Limb (tissue), 2 donors: ENCODE data around the gene SLC7A10.

Experiments used
- DNase-seq, 2 donors: peaks; one replicate each; pipeline ENCODE4 v3.0.0-alpha.2; 2016; ENCODE audit errors: extremely low spot score in 2 of 2

The SLC7A10 gene

GRCh38 chr19:33255781-33256180 is 30.1 kb upstream of the SLC7A10 start:
- no peak for DNase-seq

DNA sequence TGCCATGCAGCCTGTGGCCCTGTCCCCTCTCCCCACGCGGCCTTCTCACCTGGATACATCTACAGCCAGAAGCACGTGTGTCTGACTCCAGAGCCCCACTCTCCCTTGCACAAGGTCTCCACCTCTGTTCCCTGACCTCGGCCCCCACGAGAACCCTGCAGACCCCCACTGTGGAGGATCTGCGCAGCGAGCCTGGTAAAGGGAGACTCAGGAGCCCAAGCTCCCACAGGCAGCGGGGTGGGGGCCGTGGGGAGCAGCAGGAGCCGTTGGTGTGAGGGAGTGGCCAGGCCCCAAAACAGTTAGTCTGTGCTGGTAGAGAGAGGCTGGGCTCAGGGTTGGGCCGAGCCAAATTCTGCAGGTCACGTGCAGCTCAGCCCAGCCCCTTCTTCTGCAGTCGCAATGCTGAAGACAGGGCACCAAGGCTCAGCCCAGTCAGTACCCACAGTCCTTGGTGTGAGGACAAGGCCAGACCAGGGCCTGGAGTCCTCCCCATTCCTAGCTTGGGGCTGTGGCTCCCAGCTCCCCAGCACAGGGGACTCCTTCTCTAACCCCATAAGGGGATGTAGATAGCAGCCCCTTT is 28.7 kb upstream of the SLC7A10 start:
- DNase-seq = no peak

DNA sequence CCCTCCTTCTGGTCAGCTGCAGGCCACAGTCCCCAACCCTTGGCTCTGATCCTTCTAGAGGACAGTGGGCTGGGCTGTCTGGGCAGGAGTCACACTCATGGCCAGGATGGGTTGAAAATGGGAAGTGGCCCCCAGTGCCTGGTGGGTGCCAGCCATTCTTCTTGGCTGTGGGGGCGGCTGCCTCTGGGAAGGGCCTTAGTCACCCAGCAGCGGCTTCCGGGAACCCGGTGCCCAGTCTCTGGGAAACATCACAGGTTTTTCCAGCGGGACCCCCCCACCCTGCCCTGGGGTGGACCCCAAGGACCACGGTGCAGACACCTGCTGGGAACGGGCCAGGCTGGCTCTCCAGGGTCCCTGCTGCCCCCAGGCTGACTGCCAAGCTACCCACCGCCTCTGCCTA is 27.3 kb upstream of the SLC7A10 start:
- DNase-seq = no peak

- DNase-seq = no peak
These were observed 26.8 kb upstream of the SLC7A10 start for GRCh38 chr19:33252418-33252962.

DNA sequence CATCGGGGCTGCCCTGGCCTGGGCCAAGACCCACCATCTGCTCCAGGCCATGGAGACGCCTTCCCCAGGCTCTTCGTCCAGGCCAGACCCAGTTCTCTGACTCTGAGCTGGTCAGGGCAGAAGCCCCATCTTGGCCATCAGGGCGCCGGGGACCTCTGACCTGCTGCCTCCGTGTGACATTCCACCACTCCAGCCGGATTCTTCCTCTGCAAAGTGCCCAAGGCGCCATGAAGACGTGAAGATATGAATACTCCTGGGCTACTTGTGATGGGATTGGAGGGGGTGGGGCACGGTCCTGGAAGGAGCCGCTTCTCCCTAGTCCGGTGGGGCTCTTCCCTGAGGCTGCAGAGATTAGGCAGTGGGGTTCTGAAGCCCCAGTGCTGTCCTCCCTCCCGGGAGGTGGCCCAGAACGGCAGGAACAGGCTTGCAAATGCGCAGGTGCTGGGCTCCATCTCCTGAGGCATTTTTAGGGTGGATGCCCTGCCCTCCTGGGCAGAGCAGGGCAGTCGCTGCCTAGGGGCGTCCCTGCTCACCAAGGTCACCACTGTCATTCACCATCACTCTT is 26.0 kb upstream of the SLC7A10 start:
- DNase-seq = no peak

GRCh38 chr19:33251076-33251475 is 25.4 kb upstream of the SLC7A10 start:
- no peak for DNase-seq

GRCh38 chr19:33250500-33250899 is 24.9 kb upstream of the SLC7A10 start:
- DNase-seq = no peak

GRCh38 chr19:33249740-33250366 is 24.2 kb upstream of the SLC7A10 start:
- no peak for DNase-seq

DNA sequence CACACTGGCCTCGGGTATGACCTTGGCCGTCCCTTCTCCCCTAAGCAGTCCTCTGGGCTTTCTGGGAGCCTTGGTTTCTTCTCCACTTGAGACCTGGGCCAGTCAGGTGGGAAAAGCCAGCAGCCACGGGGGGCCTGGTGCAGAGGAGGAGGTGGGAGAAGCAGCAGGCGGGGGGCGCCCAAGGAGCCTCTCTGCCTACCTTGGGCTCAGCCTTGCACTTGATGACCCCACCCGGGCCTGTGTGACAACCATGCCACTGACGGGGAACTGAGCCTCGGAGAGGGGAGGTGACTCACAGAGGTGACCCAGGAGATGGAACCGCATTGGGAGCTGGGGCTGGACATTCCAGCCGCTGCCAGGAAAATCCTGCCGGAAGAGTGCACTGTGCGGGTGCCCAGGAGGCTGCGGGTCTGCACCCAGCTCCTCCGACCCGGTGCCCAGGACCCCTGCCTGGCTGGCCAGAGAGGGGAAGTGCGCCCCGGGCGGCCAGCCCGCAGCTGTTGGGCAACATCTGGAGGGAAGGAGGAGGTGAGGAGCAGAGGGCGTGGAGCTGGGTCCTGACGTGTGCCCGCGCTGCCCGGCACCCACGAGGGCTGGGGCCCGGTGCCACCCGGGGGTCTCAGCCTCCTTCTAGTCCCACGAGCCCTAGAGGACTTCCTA is 23.4 kb upstream of the SLC7A10 start:
- DNase-seq = no peak

- DNase-seq = no peak
These were observed 22.9 kb upstream of the SLC7A10 start for GRCh38 chr19:33248553-33248953.

DNA sequence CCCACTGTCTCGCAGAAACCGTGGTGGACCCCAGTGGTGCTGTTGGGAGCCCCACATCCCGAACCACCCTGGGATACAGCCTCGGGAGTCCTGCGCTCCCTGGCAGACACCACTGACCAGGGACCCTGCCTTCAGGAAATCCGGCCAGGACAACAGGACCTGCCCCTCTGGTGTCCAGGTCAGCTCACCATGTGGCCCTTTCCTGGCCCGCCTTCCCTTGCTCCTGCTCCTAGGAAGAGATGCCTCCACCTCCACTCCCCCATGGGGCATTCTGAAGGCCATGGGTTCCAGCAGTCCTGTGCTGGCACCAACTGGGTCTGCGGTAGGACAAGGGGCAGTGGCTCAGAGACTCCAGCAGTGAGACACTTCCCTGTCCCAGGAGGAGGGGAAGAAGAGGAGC is 22.5 kb upstream of the SLC7A10 start:
- DNase-seq = no peak

GRCh38 chr19:33247441-33247819 is 21.8 kb upstream of the SLC7A10 start:
- DNase-seq = no peak

DNA sequence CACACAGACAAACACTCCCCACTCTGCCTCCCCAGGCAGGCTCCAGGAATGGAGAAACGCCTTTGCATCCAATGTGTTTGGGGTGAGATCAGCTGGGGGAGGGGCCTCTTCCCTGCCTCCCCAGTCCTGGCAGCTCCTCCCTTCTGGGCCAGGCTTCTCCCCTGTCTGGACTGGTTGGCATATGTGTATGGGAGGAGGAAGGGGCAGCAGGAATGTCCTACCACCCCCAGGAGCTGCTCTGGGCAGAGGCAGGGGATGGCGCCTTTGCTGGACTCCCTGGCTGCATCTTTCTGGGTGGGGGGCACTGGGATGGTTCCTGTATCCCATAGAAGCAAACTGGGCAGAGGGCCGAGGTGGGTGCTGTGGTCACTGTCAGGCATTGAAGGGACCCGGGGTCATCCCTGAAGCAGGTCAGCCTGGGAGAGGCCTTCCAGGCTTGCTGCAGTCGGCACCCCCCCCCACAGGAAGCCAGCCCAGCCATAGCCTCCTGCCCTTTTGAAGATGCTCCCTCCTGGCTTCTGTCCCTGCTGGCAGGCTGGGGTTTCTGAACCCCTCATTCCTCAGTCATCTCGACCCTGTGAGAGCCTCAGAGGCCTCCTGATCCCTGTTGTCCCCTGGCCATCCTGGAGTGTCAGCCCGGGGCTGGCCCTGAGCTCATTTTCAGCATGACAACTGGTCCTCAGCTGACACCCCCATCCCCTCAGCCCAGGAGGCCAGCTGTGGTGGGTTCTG is 21.2 kb upstream of the SLC7A10 start:
- no peak for DNase-seq

GRCh38 chr19:33245948-33246708 is 20.5 kb upstream of the SLC7A10 start:
- DNase-seq = peak in 1 of 2 donors; percentile 53

DNA sequence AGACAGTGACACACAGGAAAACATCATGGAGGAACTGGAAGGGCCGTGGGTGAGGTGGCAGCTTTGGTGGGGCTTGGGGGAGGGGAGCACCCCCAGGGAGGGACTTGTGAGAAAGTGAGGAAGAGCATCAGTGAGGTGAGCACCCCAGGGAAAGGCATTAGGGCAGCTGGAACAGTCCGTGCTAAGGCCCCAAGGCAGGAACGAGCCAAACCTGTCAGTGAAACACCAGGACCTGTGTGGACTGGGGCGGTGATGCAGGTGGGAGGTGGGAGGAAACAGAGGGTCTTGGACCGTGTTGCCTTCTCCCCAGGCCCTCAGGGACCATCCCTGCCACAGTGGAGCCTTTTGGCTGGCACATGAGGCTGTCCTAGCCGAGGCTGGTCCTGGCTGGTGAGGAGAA is 17.3 kb upstream of the SLC7A10 start:
- no peak for DNase-seq

DNA sequence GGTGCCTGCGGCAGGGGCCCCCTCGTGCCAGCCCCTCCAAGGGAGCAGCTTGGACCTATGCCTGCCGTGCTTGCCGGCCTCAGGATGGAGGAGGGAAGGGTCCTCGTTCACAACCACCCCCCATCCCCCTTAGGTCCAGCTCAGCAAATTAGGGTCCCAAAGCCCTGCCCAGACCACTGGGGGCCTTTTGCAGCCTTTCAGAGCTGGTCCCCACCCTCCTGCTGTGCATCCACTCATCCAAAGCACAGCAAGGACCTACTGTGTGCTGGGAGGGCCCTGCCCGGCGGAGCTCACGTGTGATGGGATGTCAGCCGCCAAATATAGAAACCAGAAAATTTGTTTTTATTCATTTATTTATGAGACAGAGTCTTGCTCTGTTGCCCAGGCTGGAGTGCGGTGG is 16.5 kb upstream of the SLC7A10 start:
- no peak for DNase-seq

DNA sequence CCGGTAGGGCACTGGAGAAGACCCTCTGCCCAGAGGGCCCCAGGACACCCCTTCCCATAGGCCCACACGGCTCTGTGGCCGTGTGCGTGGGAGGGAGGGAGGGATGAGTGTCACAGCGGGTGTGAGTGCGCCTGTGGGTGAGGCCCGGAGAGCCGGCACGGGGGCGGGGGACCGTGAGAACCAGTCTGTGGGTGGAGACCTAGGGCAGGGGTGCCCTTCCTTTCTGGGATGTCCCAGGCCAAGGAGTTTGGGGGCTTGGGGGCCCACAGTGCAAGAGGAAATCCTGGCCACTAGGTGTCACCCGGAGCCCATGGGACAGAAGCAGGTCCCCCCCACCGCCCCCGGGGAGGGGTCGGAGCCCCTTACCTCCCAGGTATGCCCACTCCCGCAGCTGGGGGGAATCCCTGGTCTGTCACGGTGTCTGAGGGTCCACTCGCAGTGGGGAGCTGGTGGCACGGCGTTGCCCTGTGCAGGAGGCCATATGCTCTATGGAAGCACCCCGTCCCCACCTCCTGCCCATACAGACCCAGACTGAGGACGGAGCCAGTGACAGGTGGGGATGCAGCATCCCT is 16.0 kb upstream of the SLC7A10 start:
- DNase-seq = peak in 1 of 2 donors; percentile 53

DNA sequence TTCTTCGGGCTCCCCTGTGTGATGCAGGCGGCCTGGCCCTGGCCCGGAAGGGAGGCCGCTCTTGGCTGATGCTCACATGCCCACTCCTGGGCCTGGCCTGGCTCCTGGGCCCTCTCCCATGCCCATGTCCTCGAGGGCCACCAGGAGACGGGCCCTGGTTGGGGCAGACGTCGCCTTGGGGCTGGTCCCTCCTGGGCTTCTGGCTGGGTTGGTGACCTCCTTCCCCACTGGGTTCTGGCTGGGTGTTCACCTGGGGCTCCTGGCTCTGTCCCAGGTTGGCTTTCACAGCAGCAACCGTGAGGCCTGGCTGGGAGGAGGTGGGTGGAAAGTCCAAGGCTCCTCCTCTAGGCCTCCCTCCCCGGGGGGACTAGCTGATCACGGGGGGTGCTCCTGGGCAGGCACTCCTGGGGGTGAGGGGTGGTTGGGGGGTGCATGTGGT is 15.5 kb upstream of the SLC7A10 start:
- no peak for DNase-seq

DNA sequence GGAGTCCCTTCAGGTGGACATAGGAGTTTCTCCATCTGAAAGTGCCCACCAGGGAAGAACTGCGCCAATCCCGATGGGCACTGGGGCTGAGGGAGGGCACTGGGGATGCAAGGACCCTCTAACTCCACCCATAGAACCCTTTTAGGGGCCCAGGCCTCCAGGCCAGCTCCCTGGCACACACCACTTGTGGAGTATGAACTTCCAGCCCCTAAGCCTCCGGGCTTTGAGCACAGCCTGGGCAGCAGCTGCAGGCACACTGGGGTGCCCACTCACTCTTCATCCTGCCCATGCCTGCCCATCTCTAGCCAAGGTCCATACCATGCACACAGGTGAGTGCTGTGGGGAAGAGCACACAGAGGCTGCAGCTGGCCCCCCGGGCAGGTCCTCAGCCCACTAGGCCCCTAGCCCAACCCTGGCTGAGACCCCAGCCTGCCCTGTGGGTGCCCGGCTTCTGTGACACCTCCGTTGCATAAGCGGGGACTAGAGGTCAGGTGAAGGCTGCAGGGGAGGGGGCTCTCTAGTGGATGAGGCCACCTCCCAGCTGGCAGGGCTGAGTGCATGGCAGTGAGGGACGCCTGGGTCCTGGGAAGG is 14.6 kb upstream of the SLC7A10 start:
- no peak for DNase-seq

DNA sequence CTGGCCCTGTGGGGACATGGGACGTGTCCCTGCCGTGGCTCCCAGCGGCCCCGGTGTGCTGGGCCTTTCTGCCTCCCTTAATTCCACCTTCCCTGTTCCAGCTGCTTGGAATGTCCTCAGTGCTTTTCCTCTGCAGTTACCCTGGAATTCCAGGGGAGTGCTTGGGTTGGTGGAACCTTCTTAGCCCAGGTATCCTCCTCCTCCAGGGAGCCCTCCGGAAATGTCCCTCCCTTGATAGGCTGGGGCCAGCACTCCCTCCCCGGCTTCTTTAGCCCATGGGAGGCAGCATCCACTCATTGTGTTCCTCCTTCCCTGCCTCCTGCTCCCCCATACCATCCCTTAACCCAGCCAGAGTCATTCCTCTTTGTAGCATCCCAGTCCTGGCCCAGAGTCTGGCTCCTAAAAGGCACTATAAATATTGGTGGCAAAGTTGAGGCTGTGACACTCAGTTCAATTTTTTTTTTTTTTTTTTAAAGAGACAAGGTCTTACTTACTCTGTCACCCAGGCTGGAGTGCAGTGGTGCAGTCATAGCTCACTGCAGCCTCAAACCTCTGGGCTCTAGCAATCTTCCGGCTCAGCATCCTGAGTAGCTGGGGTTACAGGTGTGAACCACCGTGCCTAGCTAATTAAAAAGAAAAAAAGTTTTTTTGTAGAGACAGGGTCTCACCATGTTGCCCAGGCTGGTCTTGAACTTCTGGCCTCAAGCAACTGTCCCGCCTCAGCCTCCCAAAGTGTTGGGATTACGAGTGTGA is 13.7 kb upstream of the SLC7A10 start:
- no peak for DNase-seq
